ENCODE data around the gene MRPL51.

- no peak for TF ChIP-seq POLR2A (IDR thresholded peaks at IDR 0.05; ENCODE audit: low read depth, low read length)
- peak; percentile 45 for TF ChIP-seq SPI1 (IDR thresholded peaks at IDR 0.05; ENCODE audit: low read depth, low read length)
These were observed 40.0 kb upstream of the MRPL51 start for GRCh38 chr12:6532927-6533652.
